Ovary (tissue), 3 donors: Measurements from ENCODE around the gene ASB7.

Source experiments
- EP300 ChIP-seq: sonication (generic); formaldehyde crosslinking; IDR thresholded peaks from one replicate; pipeline ENCODE4 v1.6.1; 2017; ENCODE audit warnings: antibody characterized with exemption
- POLR2A ChIP-seq: fragments of 450-650 bp; IDR thresholded peaks from one replicate; pipeline ENCODE4 v1.6.1; 2017; ENCODE audit warnings: antibody characterized with exemption, mild to moderate bottlenecking, moderate library complexity
- TF ChIP-seq, protein P1 (sequence below), 3 donors: fragments of 450-650 bp in 2 of 3; fragments of 200-600 bp in 1 of 3; IDR thresholded peaks; one replicate each; pipeline versions ENCODE4 v1.5.1 to v1.8.0; 2016 to 2022; ENCODE audit warnings: antibody characterized with exemption in 3 of 3, mild to moderate bottlenecking in 1 of 3
- donor health status: DM: no; HTN: no; CAD: no.

DNA sequence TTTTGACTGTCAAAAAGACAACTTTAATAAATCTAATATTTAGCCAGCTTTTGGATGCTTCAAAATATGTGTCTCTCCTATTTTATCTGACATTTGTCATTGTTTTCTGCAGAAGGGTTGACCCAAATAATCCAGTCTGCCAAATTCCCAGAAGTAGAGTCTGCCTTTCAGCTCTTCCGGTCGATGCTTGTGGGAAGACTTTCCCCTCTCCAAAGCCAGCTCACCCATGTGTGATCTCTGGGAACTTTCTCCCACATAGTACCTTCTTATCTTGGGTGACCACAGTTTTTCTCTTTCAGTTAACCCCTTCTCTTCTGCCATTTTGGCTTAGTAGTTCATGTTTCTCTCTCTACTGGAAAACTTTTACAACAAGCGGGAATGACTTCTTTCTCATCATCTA is 94.1 kb downstream of the ASB7 start:
- TF ChIP-seq, protein P1, sequence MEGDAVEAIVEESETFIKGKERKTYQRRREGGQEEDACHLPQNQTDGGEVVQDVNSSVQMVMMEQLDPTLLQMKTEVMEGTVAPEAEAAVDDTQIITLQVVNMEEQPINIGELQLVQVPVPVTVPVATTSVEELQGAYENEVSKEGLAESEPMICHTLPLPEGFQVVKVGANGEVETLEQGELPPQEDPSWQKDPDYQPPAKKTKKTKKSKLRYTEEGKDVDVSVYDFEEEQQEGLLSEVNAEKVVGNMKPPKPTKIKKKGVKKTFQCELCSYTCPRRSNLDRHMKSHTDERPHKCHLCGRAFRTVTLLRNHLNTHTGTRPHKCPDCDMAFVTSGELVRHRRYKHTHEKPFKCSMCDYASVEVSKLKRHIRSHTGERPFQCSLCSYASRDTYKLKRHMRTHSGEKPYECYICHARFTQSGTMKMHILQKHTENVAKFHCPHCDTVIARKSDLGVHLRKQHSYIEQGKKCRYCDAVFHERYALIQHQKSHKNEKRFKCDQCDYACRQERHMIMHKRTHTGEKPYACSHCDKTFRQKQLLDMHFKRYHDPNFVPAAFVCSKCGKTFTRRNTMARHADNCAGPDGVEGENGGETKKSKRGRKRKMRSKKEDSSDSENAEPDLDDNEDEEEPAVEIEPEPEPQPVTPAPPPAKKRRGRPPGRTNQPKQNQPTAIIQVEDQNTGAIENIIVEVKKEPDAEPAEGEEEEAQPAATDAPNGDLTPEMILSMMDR (IDR thresholded peaks at IDR 0.05): no peak
- no peak for TF ChIP-seq POLR2A
- no peak for TF ChIP-seq EP300
